HepG2 (cell line): Measurements from ENCODE around the gene SS18L1. TPM values are rescaled to one million over a fixed set of nuclear protein-coding genes. Genes with fewer than 3 reads are reported as not detected.
A peak's percentile ranks its signal among the peaks of the same experiment; 100 is the strongest.

Experiments
- GABPB1 ChIP-seq: IDR thresholded peaks from 2 replicates; pipeline ENCODE4 v1.6.1; 2016; ENCODE audit warnings: mild to moderate bottlenecking, missing genetic modification reagents, moderate library complexity, missing compliant biosample characterization
- HNRNPH1 ChIP-seq: fragments of 200-400 bp; formaldehyde crosslinking; optimal IDR thresholded peaks from 2 replicates; pipeline ENCODE3; 2017; ENCODE audit warnings: mild to moderate bottlenecking, low read depth, low read length
- MXI1 ChIP-seq: IDR thresholded peaks from 3 replicates; pipeline ENCODE4 v1.6.1; 2012; ENCODE audit warnings: low read depth, low read length, inconsistent platforms, borderline replicate concordance
- NRL ChIP-seq: sonication (generic); formaldehyde crosslinking; IDR thresholded peaks from 2 replicates; pipeline ENCODE4 v1.5.0; 2020; ENCODE audit warnings: missing genetic modification reagents, mild to moderate bottlenecking, moderate library complexity, borderline replicate concordance
- ZFY ChIP-seq: sonication (generic); formaldehyde crosslinking; IDR thresholded peaks from 2 replicates; pipeline ENCODE4 v1.4.0; 2020; ENCODE audit warnings: missing genetic modification reagents
- ZIK1 ChIP-seq: sonication (generic); formaldehyde crosslinking; IDR thresholded peaks from 2 replicates; pipeline ENCODE4 v1.5.0; 2020; ENCODE audit warnings: mild to moderate bottlenecking, low read depth, missing genetic modification reagents, borderline replicate concordance
- polyA plus RNA-seq, 8 experiments: library from polyadenylated mRNA; depleted of rRNA in 3 of 8; stranded (reverse) in 7 of 8; unstranded in 1 of 8; fragments of >200 nt; fragmentation: Illumina TruSeq in 4 of 8; extraction: Trizol in 4 of 8; gene quantifications; 2 replicates each; pipeline versions ENCODE4 v1.2.1 to v1.2.3, GENCODE V29; 2011 to 2016; ENCODE audit warnings: low read depth in 4 of 8, missing spikeins in 1 of 8, mixed read lengths in 1 of 8; ENCODE audit not compliant: insufficient read depth in 1 of 8
- total RNA-seq, 5 experiments: library from RNA; depleted of rRNA; stranded (reverse); fragments of >200 nt; fragmentation: Illumina TruSeq; extraction: Trizol; gene quantifications; 2 replicates each; pipeline ENCODE4 v1.2.3, GENCODE V29; 2016; ENCODE audit warnings: low read depth in 1 of 5
- TF ChIP-seq, protein P1 (sequence below): sonication (generic); formaldehyde crosslinking; IDR thresholded peaks from 2 replicates; pipeline ENCODE4 v1.5.1; 2020; ENCODE audit warnings: mild to moderate bottlenecking, missing genetic modification reagents, moderate library complexity
- TF ChIP-seq, protein P2 (sequence below): sonication (generic); formaldehyde crosslinking; IDR thresholded peaks from 2 replicates; pipeline ENCODE4 v1.9.0; 2021; ENCODE audit warnings: mild to moderate bottlenecking, missing genetic modification reagents
- TF ChIP-seq, protein P3 (sequence below): IDR thresholded peaks from 2 replicates; pipeline ENCODE4 v1.6.1; 2012; ENCODE audit warnings: inconsistent platforms
- TF ChIP-seq, protein P4 (sequence below), 2 experiments: fragments of 450-650 bp in 1 of 2; sonication (generic) in 1 of 2; formaldehyde crosslinking in 1 of 2; IDR thresholded peaks; 2 replicates each; pipeline versions ENCODE4 v1.6.1 to v1.8.0; 2016 to 2022; ENCODE audit warnings: antibody characterized with exemption in 1 of 2, mild to moderate bottlenecking in 1 of 2, missing genetic modification reagents in 1 of 2

SS18L1 gene
- total and polyA plus RNA-seq, 2 of the 13 experiments (the other 11 are each of a cell fraction or from before 2014, with no cell fraction given) = 17.8 to 27.6 TPM

DNA sequence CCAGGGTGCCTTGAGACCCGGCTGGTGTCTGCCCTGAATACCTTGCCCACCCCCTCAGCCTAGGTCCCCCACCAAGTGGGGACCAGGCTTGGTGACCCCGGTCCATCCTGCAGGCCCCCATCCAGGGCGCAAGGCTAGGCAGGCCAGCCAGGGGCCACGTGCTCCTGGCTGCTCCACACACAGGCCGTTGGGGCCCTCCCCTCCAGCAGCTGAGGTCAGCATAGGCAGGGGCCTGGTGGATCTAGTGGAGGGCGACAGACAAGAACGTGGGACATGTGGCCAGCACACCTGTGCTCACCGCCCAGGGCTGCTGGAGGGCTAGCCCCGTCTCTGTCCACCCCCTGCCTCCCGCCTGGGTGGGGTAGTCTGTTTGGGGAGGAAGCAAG is 84.0 kb downstream of the SS18L1 start (continued):
- TF ChIP-seq, protein P1, sequence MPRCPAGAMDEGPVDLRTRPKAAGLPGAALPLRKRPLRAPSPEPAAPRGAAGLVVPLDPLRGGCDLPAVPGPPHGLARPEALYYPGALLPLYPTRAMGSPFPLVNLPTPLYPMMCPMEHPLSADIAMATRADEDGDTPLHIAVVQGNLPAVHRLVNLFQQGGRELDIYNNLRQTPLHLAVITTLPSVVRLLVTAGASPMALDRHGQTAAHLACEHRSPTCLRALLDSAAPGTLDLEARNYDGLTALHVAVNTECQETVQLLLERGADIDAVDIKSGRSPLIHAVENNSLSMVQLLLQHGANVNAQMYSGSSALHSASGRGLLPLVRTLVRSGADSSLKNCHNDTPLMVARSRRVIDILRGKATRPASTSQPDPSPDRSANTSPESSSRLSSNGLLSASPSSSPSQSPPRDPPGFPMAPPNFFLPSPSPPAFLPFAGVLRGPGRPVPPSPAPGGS (CRISPR knock-in tag) = 0 out of 2 replicates have a peak, but pooled peaks have one; percentile 45
- TF ChIP-seq, protein P2, sequence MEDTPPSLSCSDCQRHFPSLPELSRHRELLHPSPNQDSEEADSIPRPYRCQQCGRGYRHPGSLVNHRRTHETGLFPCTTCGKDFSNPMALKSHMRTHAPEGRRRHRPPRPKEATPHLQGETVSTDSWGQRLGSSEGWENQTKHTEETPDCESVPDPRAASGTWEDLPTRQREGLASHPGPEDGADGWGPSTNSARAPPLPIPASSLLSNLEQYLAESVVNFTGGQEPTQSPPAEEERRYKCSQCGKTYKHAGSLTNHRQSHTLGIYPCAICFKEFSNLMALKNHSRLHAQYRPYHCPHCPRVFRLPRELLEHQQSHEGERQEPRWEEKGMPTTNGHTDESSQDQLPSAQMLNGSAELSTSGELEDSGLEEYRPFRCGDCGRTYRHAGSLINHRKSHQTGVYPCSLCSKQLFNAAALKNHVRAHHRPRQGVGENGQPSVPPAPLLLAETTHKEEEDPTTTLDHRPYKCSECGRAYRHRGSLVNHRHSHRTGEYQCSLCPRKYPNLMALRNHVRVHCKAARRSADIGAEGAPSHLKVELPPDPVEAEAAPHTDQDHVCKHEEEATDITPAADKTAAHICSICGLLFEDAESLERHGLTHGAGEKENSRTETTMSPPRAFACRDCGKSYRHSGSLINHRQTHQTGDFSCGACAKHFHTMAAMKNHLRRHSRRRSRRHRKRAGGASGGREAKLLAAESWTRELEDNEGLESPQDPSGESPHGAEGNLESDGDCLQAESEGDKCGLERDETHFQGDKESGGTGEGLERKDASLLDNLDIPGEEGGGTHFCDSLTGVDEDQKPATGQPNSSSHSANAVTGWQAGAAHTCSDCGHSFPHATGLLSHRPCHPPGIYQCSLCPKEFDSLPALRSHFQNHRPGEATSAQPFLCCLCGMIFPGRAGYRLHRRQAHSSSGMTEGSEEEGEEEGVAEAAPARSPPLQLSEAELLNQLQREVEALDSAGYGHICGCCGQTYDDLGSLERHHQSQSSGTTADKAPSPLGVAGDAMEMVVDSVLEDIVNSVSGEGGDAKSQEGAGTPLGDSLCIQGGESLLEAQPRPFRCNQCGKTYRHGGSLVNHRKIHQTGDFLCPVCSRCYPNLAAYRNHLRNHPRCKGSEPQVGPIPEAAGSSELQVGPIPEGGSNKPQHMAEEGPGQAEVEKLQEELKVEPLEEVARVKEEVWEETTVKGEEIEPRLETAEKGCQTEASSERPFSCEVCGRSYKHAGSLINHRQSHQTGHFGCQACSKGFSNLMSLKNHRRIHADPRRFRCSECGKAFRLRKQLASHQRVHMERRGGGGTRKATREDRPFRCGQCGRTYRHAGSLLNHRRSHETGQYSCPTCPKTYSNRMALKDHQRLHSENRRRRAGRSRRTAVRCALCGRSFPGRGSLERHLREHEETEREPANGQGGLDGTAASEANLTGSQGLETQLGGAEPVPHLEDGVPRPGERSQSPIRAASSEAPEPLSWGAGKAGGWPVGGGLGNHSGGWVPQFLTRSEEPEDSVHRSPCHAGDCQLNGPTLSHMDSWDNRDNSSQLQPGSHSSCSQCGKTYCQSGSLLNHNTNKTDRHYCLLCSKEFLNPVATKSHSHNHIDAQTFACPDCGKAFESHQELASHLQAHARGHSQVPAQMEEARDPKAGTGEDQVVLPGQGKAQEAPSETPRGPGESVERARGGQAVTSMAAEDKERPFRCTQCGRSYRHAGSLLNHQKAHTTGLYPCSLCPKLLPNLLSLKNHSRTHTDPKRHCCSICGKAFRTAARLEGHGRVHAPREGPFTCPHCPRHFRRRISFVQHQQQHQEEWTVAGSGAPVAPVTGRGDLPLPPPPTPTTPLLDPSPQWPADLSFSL (CRISPR knock-in tag) = 0 out of 2 replicates have a peak, but pooled peaks have one; percentile 40
- TF ChIP-seq NRL (CRISPR knock-in tag) (peak; percentile 80), ZIK1 (0 out of 2 replicates have a peak, but pooled peaks have one; percentile 30), MXI1 (0 out of 3 replicates have a peak, but pooled peaks have one; percentile 28), GABPB1 (CRISPR knock-in tag) (peak; percentile 39; the same call in 1 of the 2 replicates), ZFY (CRISPR knock-in tag) (peak; percentile 43; the same call in 1 of the 2 replicates), HNRNPH1 (no peak)
- TF ChIP-seq, protein P3, sequence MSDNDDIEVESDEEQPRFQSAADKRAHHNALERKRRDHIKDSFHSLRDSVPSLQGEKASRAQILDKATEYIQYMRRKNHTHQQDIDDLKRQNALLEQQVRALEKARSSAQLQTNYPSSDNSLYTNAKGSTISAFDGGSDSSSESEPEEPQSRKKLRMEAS = peak; percentile 73
- TF ChIP-seq, protein P4, sequence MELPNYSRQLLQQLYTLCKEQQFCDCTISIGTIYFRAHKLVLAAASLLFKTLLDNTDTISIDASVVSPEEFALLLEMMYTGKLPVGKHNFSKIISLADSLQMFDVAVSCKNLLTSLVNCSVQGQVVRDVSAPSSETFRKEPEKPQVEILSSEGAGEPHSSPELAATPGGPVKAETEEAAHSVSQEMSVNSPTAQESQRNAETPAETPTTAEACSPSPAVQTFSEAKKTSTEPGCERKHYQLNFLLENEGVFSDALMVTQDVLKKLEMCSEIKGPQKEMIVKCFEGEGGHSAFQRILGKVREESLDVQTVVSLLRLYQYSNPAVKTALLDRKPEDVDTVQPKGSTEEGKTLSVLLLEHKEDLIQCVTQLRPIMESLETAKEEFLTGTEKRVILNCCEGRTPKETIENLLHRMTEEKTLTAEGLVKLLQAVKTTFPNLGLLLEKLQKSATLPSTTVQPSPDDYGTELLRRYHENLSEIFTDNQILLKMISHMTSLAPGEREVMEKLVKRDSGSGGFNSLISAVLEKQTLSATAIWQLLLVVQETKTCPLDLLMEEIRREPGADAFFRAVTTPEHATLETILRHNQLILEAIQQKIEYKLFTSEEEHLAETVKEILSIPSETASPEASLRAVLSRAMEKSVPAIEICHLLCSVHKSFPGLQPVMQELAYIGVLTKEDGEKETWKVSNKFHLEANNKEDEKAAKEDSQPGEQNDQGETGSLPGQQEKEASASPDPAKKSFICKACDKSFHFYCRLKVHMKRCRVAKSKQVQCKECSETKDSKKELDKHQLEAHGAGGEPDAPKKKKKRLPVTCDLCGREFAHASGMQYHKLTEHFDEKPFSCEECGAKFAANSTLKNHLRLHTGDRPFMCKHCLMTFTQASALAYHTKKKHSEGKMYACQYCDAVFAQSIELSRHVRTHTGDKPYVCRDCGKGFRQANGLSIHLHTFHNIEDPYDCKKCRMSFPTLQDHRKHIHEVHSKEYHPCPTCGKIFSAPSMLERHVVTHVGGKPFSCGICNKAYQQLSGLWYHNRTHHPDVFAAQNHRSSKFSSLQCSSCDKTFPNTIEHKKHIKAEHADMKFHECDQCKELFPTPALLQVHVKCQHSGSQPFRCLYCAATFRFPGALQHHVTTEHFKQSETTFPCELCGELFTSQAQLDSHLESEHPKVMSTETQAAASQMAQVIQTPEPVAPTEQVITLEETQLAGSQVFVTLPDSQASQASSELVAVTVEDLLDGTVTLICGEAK (IDR thresholded peaks at IDR 0.05) = no peak
- TF ChIP-seq, protein P4 (CRISPR knock-in tag; IDR thresholded peaks at IDR 0.05) = 0 out of 2 replicates have a peak, but pooled peaks have one; percentile 47
